GM21447 (cell line): ENCODE data around the gene SLC6A18.
"Not testable (repeated sequence)": the region's sequence is repeated elsewhere in the genome, so short reads cannot be mapped to it uniquely, and the experiment has no call there.

ENCODE experiments used
- ATAC-seq: cut with Tn5 transposase; IDR thresholded peaks from one replicate; pipeline ENCODE4 v1.9.1; 2021; ENCODE audit not compliant: unreplicated experiment

Gene SLC6A18

GRCh38 chr5:1228120-1228519, 2.9 kb downstream of the SLC6A18 start:
- ATAC-seq = no peak

DNA sequence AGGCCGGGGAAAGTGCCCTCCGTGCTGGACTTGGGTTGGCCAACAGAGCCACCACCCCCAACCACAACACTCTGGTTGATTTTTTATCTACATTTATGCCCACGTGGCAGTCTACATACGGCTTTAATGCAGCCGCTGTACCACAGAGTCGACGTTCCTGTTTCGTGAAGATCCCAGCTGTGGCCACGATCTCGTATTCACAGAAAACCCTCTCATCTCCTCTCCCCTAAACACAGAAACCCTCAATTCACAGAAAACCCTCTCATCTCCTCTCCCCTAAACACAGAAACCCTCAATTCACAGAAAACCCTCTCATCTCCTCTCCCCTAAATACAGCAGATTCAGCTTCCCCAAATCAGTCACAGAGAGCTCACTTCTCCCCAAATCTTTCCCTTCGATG, 3.8 kb downstream of the SLC6A18 start:
- not testable (repeated sequence) for ATAC-seq

GRCh38 chr5:1229822-1230221, 4.6 kb downstream of the SLC6A18 start:
- no peak for ATAC-seq

- ATAC-seq = no peak
Observed at GRCh38 chr5:1230551-1230950, 5.4 kb downstream of the SLC6A18 start.

DNA sequence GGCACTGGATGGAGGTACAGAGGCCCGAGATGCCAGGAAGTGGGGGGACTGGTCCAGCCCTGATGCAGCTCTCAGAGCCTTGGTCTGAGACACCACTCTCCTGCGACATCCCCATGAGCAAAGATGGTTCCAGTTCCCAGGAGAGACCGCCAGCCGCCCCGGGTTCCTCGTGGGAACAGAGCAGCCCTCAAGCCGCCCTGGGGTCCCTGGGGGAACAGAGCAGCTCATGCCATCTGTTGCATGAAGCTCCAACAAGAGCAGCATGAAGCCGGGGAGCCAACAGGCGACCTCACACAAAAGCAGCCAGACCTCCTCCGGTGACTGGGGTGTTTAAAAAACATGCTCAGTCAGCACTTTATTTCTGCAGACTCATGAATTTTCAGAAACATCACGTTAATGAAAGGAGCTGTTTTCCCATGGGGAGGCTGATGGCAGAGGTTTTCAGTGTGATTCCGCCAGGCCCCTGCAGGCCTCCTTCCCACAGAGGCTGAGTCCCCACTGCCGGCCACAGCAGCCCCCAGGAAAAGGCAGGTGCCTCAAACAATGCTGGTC, 6.2 kb downstream of the SLC6A18 start:
- no peak for ATAC-seq

- no peak for ATAC-seq
Observed at GRCh38 chr5:1232780-1233179, 7.6 kb downstream of the SLC6A18 start.

DNA sequence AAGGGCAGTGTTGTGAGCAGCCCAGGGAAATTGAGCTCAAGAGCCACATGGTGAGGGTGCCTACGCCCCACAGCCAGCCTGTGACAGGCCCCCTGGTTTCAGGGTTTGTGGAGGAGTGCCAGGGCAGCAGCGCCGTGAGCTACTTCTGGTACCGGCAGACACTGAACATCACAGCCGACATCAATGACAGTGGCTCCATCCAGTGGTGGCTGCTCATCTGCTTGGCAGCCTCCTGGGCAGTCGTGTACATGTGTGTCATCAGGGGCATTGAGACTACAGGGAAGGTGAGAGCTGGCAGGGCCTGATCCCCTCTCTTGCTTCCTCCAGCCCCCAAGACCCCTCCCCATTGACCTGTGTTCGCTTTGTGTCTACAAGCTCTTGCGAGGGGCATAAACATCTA, 10.2 kb downstream of the SLC6A18 start:
- ATAC-seq = no peak

DNA sequence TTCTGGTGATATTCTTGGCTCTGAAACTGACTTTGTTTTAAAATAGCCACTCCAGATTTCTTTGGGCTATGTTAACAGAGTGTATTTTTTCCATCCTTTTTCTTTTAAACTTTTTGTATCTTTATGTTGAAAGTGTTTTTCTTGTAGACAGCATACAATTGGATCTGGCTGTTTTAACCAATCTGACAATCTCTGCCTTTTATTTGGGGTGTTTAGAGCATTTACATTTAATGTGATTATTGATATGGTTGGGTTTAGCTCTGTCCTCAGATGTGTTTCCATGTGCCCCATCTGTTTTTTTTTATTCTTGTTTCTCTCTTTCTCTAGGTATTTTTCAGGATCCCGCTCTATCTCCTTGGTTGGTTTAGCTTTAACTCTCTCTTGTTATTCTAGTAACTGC, 10.7 kb downstream of the SLC6A18 start:
- no peak for ATAC-seq

DNA sequence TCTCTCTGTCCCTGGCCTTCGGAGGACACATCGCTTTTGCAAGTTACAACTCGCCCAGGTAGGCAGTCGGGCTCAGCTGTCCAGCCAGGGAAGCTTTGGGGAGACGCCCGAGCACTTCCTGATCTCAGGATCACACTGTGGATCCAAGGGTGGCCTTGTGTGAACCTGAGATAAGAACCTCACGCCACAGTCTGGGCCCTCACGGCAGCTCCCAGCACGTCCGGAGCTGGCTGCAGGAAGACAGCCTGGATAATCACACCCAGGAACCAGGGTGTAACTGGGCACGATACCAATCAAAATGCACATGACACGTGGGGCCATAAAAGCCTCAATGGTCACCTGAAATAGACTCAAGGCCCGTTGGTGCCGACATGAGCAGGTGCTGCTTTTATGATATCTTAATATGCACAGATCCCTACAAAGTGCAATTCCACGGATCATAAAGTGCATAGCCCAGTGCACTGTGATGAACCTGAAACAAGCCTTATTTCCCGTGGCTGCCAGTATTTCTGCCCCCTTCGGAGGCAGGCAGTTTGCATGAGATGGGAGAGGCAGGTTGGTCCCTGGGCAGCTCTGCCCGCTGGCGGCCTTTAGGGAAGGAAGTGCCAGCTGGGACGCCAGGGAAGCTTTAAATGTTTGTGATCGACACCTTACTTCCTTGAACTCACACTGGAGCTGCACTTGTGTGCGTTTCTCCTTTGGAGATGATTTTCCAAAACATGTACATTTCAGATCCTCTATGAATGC, 14.5 kb downstream of the SLC6A18 start:
- ATAC-seq = no peak

DNA sequence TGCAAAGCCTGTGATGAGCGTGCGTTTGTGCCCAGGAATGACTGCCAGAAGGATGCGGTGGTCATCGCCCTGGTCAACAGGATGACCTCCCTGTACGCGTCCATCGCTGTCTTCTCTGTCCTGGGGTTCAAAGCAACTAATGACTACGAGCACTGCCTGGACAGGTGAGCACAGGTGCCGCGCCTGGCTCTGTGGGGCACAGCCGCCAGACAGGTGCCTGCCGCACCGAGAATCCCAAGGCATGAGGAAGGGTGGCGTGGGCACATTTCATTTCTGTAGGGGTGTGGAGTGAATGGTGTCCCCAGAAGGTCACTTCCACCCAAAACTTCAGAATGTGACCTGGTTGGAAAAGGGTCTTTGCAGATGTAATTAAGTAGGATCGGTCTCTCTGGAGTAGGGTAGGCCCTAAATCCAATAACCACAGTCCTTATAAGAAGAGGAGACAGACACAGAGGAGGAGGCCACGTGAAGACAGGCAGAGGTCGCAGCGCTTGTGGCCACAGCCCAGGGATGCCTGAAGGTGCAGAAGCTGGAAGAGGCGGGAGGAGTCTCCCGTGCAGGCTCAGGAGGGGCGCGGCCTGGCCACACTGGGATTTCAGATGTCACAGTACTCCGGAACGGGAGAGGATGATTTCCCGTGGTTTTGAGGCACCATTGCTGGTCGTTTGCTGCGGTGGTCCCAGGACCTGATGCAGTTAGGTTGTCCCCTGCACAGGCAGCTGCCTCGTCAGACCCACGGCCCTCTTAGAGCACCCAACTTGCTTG, 15.5 kb downstream of the SLC6A18 start:
- ATAC-seq = no peak

GRCh38 chr5:1241509-1242080, 16.4 kb downstream of the SLC6A18 start:
- no peak for ATAC-seq

- no peak for ATAC-seq
Observed at GRCh38 chr5:1242733-1243486, 17.7 kb downstream of the SLC6A18 start.

DNA sequence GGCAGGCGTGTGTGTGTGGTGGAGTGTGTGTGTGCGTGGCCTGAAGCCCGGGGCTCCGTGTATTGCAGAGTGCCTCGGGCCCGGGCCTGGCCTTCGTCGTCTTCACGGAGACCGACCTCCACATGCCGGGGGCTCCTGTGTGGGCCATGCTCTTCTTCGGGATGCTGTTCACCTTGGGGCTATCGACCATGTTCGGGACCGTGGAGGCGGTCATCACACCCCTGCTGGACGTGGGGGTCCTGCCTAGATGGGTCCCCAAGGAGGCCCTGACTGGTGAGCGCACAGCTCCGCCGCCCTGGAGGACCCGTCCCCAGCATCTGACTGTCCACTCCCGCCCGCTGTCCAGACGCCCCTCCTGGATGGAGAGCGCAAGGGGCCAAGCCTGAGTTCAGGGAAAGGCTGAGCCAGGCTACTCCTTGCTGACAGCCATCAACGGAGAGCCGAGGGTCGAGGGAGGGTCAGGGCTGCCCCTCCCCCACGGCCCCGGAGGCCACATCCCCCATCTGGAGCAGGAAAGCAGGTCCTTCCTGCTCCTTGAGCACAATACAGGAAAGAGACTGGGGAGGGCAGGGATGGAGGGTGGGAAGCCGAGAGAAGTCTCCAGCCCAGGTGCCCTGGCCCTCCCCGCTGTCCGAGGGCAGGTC, 18.4 kb downstream of the SLC6A18 start:
- no peak for ATAC-seq

DNA sequence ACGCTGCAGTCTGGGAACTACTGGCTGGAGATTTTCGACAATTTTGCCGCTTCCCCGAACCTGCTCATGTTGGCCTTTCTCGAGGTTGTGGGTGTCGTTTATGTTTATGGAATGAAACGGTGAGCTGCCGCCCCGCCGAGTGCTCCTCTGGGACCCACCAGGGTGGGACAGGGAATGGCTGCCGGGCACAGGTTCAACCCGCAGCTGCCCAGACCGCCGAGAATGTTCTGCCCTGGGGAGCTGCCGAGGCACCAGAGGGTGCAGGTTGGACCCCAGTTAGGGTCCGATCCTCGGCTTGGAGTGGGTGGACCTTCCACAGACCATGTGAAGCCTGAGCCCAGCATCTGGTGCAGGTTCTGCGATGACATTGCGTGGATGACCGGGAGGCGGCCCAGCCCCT, 19.1 kb downstream of the SLC6A18 start:
- no peak for ATAC-seq

DNA sequence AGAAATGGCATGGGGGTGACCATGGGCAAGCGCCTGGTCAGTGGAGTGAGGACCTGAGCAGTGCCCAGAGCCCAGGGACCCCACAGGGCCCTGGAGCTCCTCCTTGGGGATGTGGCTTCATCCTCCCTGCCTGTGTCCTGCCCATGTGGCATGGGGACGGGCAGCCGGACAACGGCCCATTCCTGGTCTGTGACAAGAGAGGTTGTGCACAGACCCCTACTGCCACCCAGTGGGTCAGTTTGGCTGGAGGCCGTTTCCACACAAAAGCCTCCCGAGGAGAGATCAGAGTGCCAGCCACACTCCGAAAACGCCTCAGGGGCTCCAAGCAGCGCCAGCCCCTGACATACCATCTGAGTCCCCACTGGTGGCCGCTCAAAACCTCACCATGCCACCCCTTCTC, 19.8 kb downstream of the SLC6A18 start:
- no peak for ATAC-seq

- no peak for ATAC-seq
Observed at GRCh38 chr5:1245905-1246576, 20.9 kb downstream of the SLC6A18 start.

DNA sequence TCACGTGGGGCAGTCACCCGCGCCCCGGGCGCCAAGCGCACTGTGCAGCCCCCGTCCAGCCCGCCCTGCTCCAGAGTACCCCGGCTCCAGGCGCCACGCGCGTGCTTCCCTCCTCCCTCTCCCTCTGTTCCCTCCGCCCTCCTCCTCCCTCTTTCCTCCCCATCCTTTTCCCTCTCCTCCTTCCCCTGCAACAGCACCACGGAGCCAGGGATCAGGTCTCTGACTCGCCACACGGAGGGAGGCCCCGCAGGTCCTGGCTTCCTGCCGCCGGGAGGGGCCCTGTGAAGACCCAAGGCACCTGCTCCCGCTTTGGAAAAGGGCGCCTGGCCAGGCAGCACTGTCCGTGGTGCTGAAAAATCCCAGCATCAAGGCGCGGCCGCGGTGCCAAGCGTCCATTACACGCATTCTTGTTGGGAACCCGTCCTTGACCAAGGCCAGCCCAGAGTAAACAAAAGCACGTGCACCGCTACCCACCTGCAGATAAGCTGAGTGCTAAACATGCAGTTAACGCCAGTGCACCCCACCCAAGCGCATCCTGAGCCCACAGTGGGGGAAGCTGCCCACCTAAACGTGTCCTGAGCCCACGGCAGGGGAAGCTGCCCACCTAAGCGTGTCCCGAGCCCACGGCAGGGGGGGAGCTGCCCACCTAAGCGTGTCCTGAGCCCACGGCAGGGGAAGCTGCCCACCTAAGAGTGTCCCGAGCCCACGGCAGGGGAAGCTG, 21.7 kb downstream of the SLC6A18 start:
- no peak for ATAC-seq

GRCh38 chr5:1247811-1248210, 22.6 kb downstream of the SLC6A18 start:
- no peak for ATAC-seq
